ENCODE results near the gene SEMA3F. TPM values are rescaled to one million over a fixed set of nuclear protein-coding genes. Genes with fewer than 3 reads are reported as not detected.
A peak's percentile ranks its signal among the peaks of the same experiment; 100 is the strongest.

The SEMA3F gene
- total and polyA plus RNA-seq, 5 donors from 2014 or later: 0.52 TPM; not detected in 4

DNA sequence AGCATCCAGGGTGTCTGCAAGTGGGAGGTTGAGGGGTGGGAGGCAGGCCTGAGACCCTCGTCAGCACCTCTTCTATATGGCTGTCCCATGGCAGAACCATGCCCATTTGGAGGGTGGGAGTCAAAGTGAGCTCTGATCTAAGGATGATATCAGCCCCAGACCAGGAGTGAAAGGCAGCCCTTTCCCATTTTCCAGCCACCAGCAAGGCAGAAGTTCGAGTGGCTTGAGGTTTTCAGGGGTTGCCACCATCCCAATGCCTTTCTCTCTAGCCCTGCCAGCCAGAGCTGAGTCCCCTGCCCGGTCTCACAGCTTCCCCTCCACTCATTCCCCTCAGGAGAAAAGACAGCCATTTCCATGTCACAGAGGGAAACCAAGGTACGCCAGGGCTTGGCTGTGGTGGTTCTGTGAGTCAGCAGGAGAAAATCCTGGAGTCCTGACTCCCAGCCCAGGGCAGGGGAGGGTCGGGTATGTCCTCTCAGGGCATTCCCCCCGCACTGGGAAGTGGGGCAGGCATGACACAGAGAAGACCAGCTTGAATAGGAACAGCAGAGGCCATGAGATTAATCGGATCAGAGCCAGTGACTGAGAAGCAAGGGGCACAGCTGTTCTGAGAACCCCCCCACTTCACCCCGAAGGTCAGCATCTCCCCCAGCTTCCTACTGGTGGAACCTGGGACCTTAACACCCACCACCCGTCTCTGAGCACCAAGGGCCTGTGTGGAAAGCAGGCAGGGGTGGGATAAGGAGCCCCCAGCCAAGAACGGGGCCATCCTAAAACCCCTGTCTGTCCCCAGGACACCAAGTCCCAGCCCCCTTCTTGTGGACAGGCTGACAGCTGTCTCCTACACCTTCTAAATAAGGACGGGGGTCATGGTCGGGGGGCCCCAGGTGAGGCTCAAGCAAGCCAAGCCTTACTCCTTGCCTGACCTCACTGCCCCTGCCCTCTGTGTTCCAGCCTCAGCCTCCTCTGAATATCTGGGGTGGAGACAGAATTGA is 49.0 kb downstream of the SEMA3F start:
- Histone ChIP-seq H3K4me1 (ENCODE audit: control insufficient read depth, insufficient read depth, low read length, poor library complexity, severe bottlenecking) (peaks cover 8% of the 10 kb centered on the region), H3K36me3 (ENCODE audit: control insufficient read depth, insufficient read depth, low read length) (no peaks in the 10 kb centered on the region), H3K9me3 (ENCODE audit: control insufficient read depth in 2 of 2, low read length in 2 of 2) (no peaks in the 10 kb centered on the region), H3K4me3 (ENCODE audit: low read depth, low read length) (no peak overlapping the region), H3K27me3 (ENCODE audit: control insufficient read depth, insufficient read depth, low read length) (peaks cover 6% of the 10 kb centered on the region), H3K27ac (ENCODE audit: insufficient read depth, low read length, poor library complexity, severe bottlenecking) (no peak overlapping the region)
- Mint-ChIP-seq H3K9me3 (peaks cover 0 to 2% (median 0%) of the 10 kb centered on the region in 7 donors), H3K27ac (no peak overlapping the region), H3K4me1 (peaks cover 0 to 5% (median under 1%) of the 10 kb centered on the region in 4 donors), H3K27me3 (peaks cover 66% of the 10 kb centered on the region), H3K4me3 (no peak overlapping the region), H3K36me3 (no peaks in the 10 kb centered on the region)
- ATAC-seq (ENCODE audit: low read depth in 2 of 2) (no peak), DNase-seq (no peak)

- Histone ChIP-seq H3K4me3 (ENCODE audit: low read depth, low read length) (no peak within 1 kb of the TSS), H3K36me3 (ENCODE audit: control insufficient read depth, insufficient read depth, low read length) (no peaks in the 10 kb centered on the region), H3K27ac (ENCODE audit: insufficient read depth, low read length, poor library complexity, severe bottlenecking) (no peak within 1 kb of the TSS), H3K27me3 (ENCODE audit: control insufficient read depth, insufficient read depth, low read length) (peaks cover 6% of the 10 kb centered on the region), H3K9me3 (ENCODE audit: control insufficient read depth in 2 of 2, low read length in 2 of 2) (no peaks in the 10 kb centered on the region), H3K4me1 (ENCODE audit: control insufficient read depth, insufficient read depth, low read length, poor library complexity, severe bottlenecking) (peaks cover 8% of the 10 kb centered on the region)
- Mint-ChIP-seq H3K27me3 (peaks cover 59% of the 10 kb centered on the region), H3K9me3 (peaks cover 0 to 2% (median 0%) of the 10 kb centered on the region in 7 donors), H3K36me3 (no peaks in the 10 kb centered on the region), H3K27ac (no peak within 1 kb of the TSS), H3K4me3 (peak within 1 kb of the TSS in 1 of 4 donors; percentile 33), H3K4me1 (peaks cover 0 to 5% (median under 1%) of the 10 kb centered on the region in 4 donors)
- DNase-seq (no peak), ATAC-seq (ENCODE audit: low read depth in 2 of 2) (peak in 1 of 2 donors; percentile 30)
Observed at GRCh38 chr3:50204804-50205412, 49.8 kb downstream of the SEMA3F start, which contains the start of gene SLC38A3. SLC38A3 (plus strand) TSS chr3:50205271; CDS start chr3:50214200, 8,929 bp downstream.

GRCh38 chr3:50205413-50206276 is 50.5 kb downstream of the SEMA3F start:
- peaks cover 6% of the 10 kb centered on the region for H3K27me3 ChIP-seq (ENCODE audit: control insufficient read depth, insufficient read depth, low read length)
- Mint-ChIP-seq H3K9me3 (peaks cover 0 to 2% (median 0%) of the 10 kb centered on the region in 7 donors), H3K36me3 (no peaks in the 10 kb centered on the region), H3K27me3 (peaks cover 54% of the 10 kb centered on the region), H3K4me1 (peaks cover 0 to 5% (median under 1%) of the 10 kb centered on the region in 4 donors), H3K27ac (no peak overlapping the region), H3K4me3 (no peak overlapping the region)
- H3K4me3 ChIP-seq (ENCODE audit: low read depth, low read length): no peak overlapping the region
- ATAC-seq (ENCODE audit: low read depth in 2 of 2) (peak in 1 of 2 donors; percentile 42), DNase-seq (peak in 1 of 3 donors; percentile 42)
- no peaks in the 10 kb centered on the region for H3K9me3 ChIP-seq (ENCODE audit: control insufficient read depth in 2 of 2, low read length in 2 of 2)
- no peak overlapping the region for H3K27ac ChIP-seq (ENCODE audit: insufficient read depth, low read length, poor library complexity, severe bottlenecking)
- H3K4me1 ChIP-seq (ENCODE audit: control insufficient read depth, insufficient read depth, low read length, poor library complexity, severe bottlenecking): peaks cover 8% of the 10 kb centered on the region
- no peaks in the 10 kb centered on the region for H3K36me3 ChIP-seq (ENCODE audit: control insufficient read depth, insufficient read depth, low read length)

GRCh38 chr3:50207359-50208042 is 52.4 kb downstream of the SEMA3F start:
- H3K4me3 Mint-ChIP-seq: no peak overlapping the region
- Histone ChIP-seq H3K27ac (ENCODE audit: insufficient read depth, low read length, poor library complexity, severe bottlenecking) (no peak overlapping the region), H3K27me3 (ENCODE audit: control insufficient read depth, insufficient read depth, low read length) (peaks cover 6% of the 10 kb centered on the region), H3K4me3 (ENCODE audit: low read depth, low read length) (no peak overlapping the region), H3K4me1 (ENCODE audit: control insufficient read depth, insufficient read depth, low read length, poor library complexity, severe bottlenecking) (peaks cover 8% of the 10 kb centered on the region), H3K9me3 (ENCODE audit: control insufficient read depth in 2 of 2, low read length in 2 of 2) (no peaks in the 10 kb centered on the region), H3K36me3 (ENCODE audit: control insufficient read depth, insufficient read depth, low read length) (no peaks in the 10 kb centered on the region)
- no peaks in the 10 kb centered on the region for H3K36me3 Mint-ChIP-seq
- no peak for DNase-seq
- H3K9me3 Mint-ChIP-seq: peaks cover 0 to 2% (median 0%) of the 10 kb centered on the region in 7 donors
- no peak for ATAC-seq (ENCODE audit: low read depth in 2 of 2)
- H3K27me3 Mint-ChIP-seq: peaks cover 36% of the 10 kb centered on the region
- peaks cover 0 to 5% (median under 1%) of the 10 kb centered on the region in 4 donors for H3K4me1 Mint-ChIP-seq
- no peak overlapping the region for H3K27ac Mint-ChIP-seq

DNA sequence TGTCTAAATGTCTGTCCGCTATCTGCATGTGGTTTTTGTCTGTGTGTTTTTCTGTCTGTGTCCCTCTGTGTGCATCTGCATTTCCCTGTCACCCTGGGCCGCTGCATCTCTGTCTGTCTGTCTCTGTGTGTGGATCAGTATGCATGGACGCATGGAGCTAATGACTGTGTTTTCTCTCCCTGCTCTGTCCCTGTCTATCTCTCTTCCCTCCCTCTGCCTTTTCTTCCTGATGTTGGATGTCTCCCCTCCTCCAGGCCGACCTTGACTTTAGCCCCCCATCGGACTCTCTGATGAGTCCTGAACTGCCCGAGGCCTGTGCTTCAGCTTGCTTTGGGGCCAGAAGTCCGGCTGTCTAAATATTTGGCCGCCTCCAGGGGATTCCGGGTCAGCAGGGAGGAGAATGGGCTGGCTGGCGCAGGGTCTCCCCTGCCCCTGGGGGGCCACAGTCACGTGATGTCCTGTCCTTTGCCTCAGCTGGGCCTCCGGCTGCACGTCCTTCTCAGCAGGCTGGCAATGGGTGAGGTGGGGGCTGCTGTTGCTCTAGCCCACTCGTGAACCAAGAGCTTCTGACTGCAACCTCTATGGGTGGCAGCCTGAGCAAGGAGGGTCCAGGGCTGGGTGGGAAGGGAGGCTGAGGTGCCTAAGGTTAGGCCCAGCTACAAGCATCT is 53.7 kb downstream of the SEMA3F start:
- no peak overlapping the region for H3K4me3 Mint-ChIP-seq
- Histone ChIP-seq H3K9me3 (ENCODE audit: control insufficient read depth in 2 of 2, low read length in 2 of 2) (no peaks in the 10 kb centered on the region), H3K36me3 (ENCODE audit: control insufficient read depth, insufficient read depth, low read length) (no peaks in the 10 kb centered on the region), H3K27me3 (ENCODE audit: control insufficient read depth, insufficient read depth, low read length) (peaks cover 6% of the 10 kb centered on the region), H3K4me1 (ENCODE audit: control insufficient read depth, insufficient read depth, low read length, poor library complexity, severe bottlenecking) (peaks cover 8% of the 10 kb centered on the region), H3K4me3 (ENCODE audit: low read depth, low read length) (no peak overlapping the region), H3K27ac (ENCODE audit: insufficient read depth, low read length, poor library complexity, severe bottlenecking) (no peak overlapping the region)
- peaks cover 0 to 5% (median 0%) of the 10 kb centered on the region in 4 donors for H3K4me1 Mint-ChIP-seq
- H3K36me3 Mint-ChIP-seq: no peaks in the 10 kb centered on the region
- ATAC-seq (ENCODE audit: low read depth in 2 of 2) (no peak), DNase-seq (no peak)
- peaks cover 27% of the 10 kb centered on the region for H3K27me3 Mint-ChIP-seq
- H3K9me3 Mint-ChIP-seq: peaks cover 0 to 2% (median 0%) of the 10 kb centered on the region in 7 donors
- no peak overlapping the region for H3K27ac Mint-ChIP-seq

GRCh38 chr3:50210176-50210509 is 55.0 kb downstream of the SEMA3F start:
- Histone ChIP-seq H3K4me1 (ENCODE audit: control insufficient read depth, insufficient read depth, low read length, poor library complexity, severe bottlenecking) (peaks cover 8% of the 10 kb centered on the region), H3K27ac (ENCODE audit: insufficient read depth, low read length, poor library complexity, severe bottlenecking) (no peak overlapping the region), H3K27me3 (ENCODE audit: control insufficient read depth, insufficient read depth, low read length) (peaks cover 6% of the 10 kb centered on the region), H3K36me3 (ENCODE audit: control insufficient read depth, insufficient read depth, low read length) (no peaks in the 10 kb centered on the region), H3K9me3 (ENCODE audit: control insufficient read depth in 2 of 2, low read length in 2 of 2) (no peaks in the 10 kb centered on the region), H3K4me3 (ENCODE audit: low read depth, low read length) (no peak overlapping the region)
- H3K4me1 Mint-ChIP-seq: peaks cover 0 to 3% (median 0%) of the 10 kb centered on the region in 4 donors
- no peaks in the 10 kb centered on the region for H3K36me3 Mint-ChIP-seq
- no peak overlapping the region for H3K27ac Mint-ChIP-seq
- H3K9me3 Mint-ChIP-seq: peaks cover 0 to 2% (median 0%) of the 10 kb centered on the region in 7 donors
- no peak overlapping the region for H3K4me3 Mint-ChIP-seq
- peaks cover 18% of the 10 kb centered on the region for H3K27me3 Mint-ChIP-seq
- ATAC-seq (ENCODE audit: low read depth in 2 of 2) (no peak), DNase-seq (no peak)

Measured in CD4-positive, CD25-positive, alpha-beta regulatory T cell (primary cell).